IPS DF 6.9 (cell line): ENCODE results near the gene DNAJB7.

Experiments used
- DNase-seq: peaks from one replicate; pipeline ENCODE4 v3.0.0-alpha.2; 2013; ENCODE audit warnings: low read depth, low spot score
- H3K27ac ChIP-seq: one replicate; pipeline ENCODE4 v1.5.1; 2013; ENCODE audit warnings: low read length, control low read depth
- H3K27me3 ChIP-seq: 2 replicates; pipeline ENCODE4 v1.6.1; 2013; ENCODE audit warnings: mild to moderate bottlenecking, low read length; ENCODE audit not compliant: control insufficient read depth, insufficient read depth
- H3K36me3 ChIP-seq: 2 replicates; pipeline ENCODE4 v1.6.1; 2013; ENCODE audit warnings: low read length; ENCODE audit not compliant: control insufficient read depth, insufficient read depth
- H3K4me1 ChIP-seq: 2 replicates; pipeline ENCODE4 v1.6.1; 2013; ENCODE audit warnings: low read length; ENCODE audit not compliant: control insufficient read depth, insufficient read depth
- H3K4me3 ChIP-seq: 2 replicates; pipeline ENCODE4 v1.5.1; 2013; ENCODE audit warnings: mild to moderate bottlenecking, low read length
- H3K9me3 ChIP-seq: 2 replicates; pipeline ENCODE4 v1.6.1; 2013; ENCODE audit warnings: low read length, inconsistent platforms; ENCODE audit not compliant: control insufficient read depth, insufficient read depth
- WGBS: extraction: QIAGEN DNeasy Blood & Tissue Kit; methylation state at CpG from one replicate; pipeline ENCODE4 v1.1.7; 2013; ENCODE audit warnings: mixed read lengths, missing lambda C conversion rate; ENCODE audit not compliant: insufficient read length, insufficient coverage; 5-methylcytosine and 5-hydroxymethylcytosine counted together

Gene DNAJB7

GRCh38 chr22:40862013-40862412 lies at the start of gene DNAJB7:
Gene DNAJB7 (minus strand): TSS chr22:40862113. CDS start chr22:40861994, 119 bp downstream.
- no peak for DNase-seq
- WGBS, result no CpG with 5 or more reads among the region's 3 CpGs
- no peaks in the 10 kb centered on the region for H3K9me3 ChIP-seq

GRCh38 chr22:40908895-40909294 lies 47.0 kb upstream of the DNAJB7 start:
- no peak overlapping the region for H3K27ac ChIP-seq
- H3K9me3 ChIP-seq, result no peaks in the 10 kb centered on the region
- no peaks in the 10 kb centered on the region for H3K4me1 ChIP-seq
- no peaks in the 10 kb centered on the region for H3K27me3 ChIP-seq
- no peak overlapping the region for H3K4me3 ChIP-seq
- no peaks in the 10 kb centered on the region for H3K36me3 ChIP-seq
- WGBS, result no CpG with 5 or more reads among the region's 6 CpGs
- DNase-seq, result no peak

More at GRCh38 chr22:40862013-40862412, at the start of gene DNAJB7:
- Histone ChIP-seq H3K27ac (no peak within 1 kb of the TSS), H3K36me3 (peaks cover 5% of the 10 kb centered on the region; the same call in 1 of the 2 replicates), H3K4me3 (no peak within 1 kb of the TSS), H3K4me1 (no peaks in the 10 kb centered on the region), H3K27me3 (no peaks in the 10 kb centered on the region)

- H3K9me3 ChIP-seq, result no peaks in the 10 kb centered on the region
- no peaks in the 10 kb centered on the region for H3K36me3 ChIP-seq
- no peaks in the 10 kb centered on the region for H3K4me1 ChIP-seq
- H3K4me3 ChIP-seq, result no peak overlapping the region
- no peaks in the 10 kb centered on the region for H3K27me3 ChIP-seq
- no peak overlapping the region for H3K27ac ChIP-seq
- no CpG with 5 or more reads among the region's 1 CpG for WGBS
- DNase-seq, result no peak
Observed at GRCh38 chr22:40904101-40904500, 42.2 kb upstream of the DNAJB7 start.

GRCh38 chr22:40898850-40899357 lies 37.0 kb upstream of the DNAJB7 start:
- no CpG with 5 or more reads among the region's 3 CpGs for WGBS
- no peak overlapping the region for H3K4me3 ChIP-seq
- no peak overlapping the region for H3K27ac ChIP-seq
- H3K4me1 ChIP-seq, result no peaks in the 10 kb centered on the region
- H3K9me3 ChIP-seq, result no peaks in the 10 kb centered on the region
- H3K36me3 ChIP-seq, result no peaks in the 10 kb centered on the region
- H3K27me3 ChIP-seq, result no peaks in the 10 kb centered on the region
- peak; percentile 13 for DNase-seq

DNA sequence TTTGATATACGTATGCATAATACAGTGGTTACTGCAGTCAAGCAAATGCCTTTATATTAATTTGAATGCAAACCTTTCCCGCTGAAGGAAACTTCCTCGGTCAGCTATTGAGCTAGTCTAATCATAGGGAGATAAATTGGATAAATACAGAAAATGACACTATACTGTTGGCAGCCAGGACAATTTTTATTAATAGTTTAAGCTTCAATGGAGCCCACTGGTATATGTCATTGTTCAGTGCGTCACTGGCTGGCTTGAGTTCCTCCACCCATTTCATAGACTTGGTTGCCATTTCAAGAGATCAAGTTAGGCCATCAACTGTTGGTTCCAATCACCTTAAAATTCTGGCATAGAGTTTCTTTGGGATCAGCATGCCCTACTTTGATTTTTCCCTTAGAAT lies 32.5 kb upstream of the DNAJB7 start:
- H3K36me3 ChIP-seq, result no peaks in the 10 kb centered on the region
- no peak overlapping the region for H3K27ac ChIP-seq
- H3K27me3 ChIP-seq, result no peaks in the 10 kb centered on the region
- DNase-seq, result no peak
- no peaks in the 10 kb centered on the region for H3K9me3 ChIP-seq
- no peak overlapping the region for H3K4me3 ChIP-seq
- no CpG with 5 or more reads among the region's 4 CpGs for WGBS
- no peaks in the 10 kb centered on the region for H3K4me1 ChIP-seq

DNA sequence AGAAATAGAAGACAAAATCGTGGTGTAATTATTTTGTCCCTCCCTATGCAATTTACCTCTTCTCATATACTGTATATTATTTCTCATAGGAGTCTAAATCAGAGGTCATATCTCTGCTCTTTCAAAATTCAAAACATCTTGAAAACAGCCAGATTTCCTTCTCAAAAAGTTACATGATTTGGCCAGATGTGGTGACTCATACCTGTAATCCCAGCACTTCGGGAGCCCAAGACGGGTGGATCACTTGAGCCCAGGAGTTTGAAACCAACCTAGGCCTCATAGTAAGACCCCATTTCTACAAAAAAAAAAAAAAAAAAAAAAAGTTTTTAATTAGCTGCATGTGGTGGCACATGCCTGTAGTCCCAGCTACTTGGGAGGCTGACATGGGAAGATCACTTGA lies 29.0 kb upstream of the DNAJB7 start:
- Histone ChIP-seq H3K27me3 (no peaks in the 10 kb centered on the region), H3K36me3 (no peaks in the 10 kb centered on the region), H3K4me3 (no peak overlapping the region), H3K4me1 (no peaks in the 10 kb centered on the region), H3K9me3 (no peaks in the 10 kb centered on the region), H3K27ac (no peak overlapping the region)
- WGBS, result no CpG with 5 or more reads among the region's 3 CpGs
- DNase-seq, result no peak

- Histone ChIP-seq H3K4me1 (no peaks in the 10 kb centered on the region), H3K27me3 (no peaks in the 10 kb centered on the region), H3K27ac (no peak overlapping the region), H3K4me3 (no peak overlapping the region), H3K9me3 (no peaks in the 10 kb centered on the region), H3K36me3 (no peaks in the 10 kb centered on the region)
- DNase-seq, result no peak
Observed at GRCh38 chr22:40889116-40889515, 27.2 kb upstream of the DNAJB7 start.

GRCh38 chr22:40878922-40879321 lies 17.0 kb upstream of the DNAJB7 start:
- Histone ChIP-seq H3K9me3 (no peaks in the 10 kb centered on the region), H3K27ac (no peak overlapping the region), H3K36me3 (peaks cover 3% of the 10 kb centered on the region; the same call in 1 of the 2 replicates), H3K4me1 (no peaks in the 10 kb centered on the region), H3K4me3 (no peak overlapping the region), H3K27me3 (no peaks in the 10 kb centered on the region)
- no CpG with 5 or more reads among the region's 2 CpGs for WGBS
- DNase-seq, result no peak

GRCh38 chr22:40877488-40877887 lies 15.6 kb upstream of the DNAJB7 start:
- Histone ChIP-seq H3K9me3 (no peaks in the 10 kb centered on the region), H3K27me3 (no peaks in the 10 kb centered on the region), H3K4me3 (no peak overlapping the region), H3K27ac (no peak overlapping the region), H3K36me3 (0 out of 2 replicates have a peak, but pooled peaks cover 3% of the 10 kb centered on the region), H3K4me1 (no peaks in the 10 kb centered on the region)
- no peak for DNase-seq
- no CpG with 5 or more reads among the region's 3 CpGs for WGBS

DNA sequence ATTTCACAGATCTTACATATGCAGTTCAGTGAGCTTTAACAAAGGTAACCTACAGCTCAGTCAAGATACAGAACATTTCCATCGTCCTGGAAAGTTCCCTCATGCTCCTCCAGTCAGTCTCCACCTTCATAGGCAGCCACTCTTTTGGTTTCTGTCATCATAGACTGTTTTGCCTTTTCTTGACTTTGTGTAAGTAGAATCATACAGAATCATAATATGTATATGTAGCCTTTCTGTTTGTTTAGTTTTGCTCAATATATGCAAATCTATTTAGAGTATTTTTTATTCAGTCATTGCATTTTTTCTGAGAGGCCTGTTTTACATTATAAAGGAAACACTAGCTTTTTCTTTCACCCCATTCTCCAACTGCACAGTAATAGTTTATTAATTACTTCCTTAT lies 15.0 kb upstream of the DNAJB7 start:
- H3K36me3 ChIP-seq, result 0 out of 2 replicates have a peak, but pooled peaks cover 3% of the 10 kb centered on the region
- H3K4me1 ChIP-seq, result no peaks in the 10 kb centered on the region
- H3K9me3 ChIP-seq, result no peaks in the 10 kb centered on the region
- DNase-seq, result no peak
- no peak overlapping the region for H3K4me3 ChIP-seq
- H3K27me3 ChIP-seq, result no peaks in the 10 kb centered on the region
- H3K27ac ChIP-seq, result no peak overlapping the region
- WGBS, result no CpG with 5 or more reads among the region's 1 CpG

GRCh38 chr22:40875111-40875510 lies 13.2 kb upstream of the DNAJB7 start:
- H3K4me1 ChIP-seq, result no peaks in the 10 kb centered on the region
- no peak overlapping the region for H3K27ac ChIP-seq
- DNase-seq, result no peak
- no peaks in the 10 kb centered on the region for H3K36me3 ChIP-seq
- no peak overlapping the region for H3K4me3 ChIP-seq
- no peaks in the 10 kb centered on the region for H3K27me3 ChIP-seq
- no CpG with 5 or more reads among the region's 3 CpGs for WGBS
- H3K9me3 ChIP-seq, result no peaks in the 10 kb centered on the region
